HEK293 (cell line): Measurements from ENCODE around the gene FAM20B.

Experiments
- HOXA7 ChIP-seq: sonication (generic); formaldehyde crosslinking; IDR thresholded peaks from 2 replicates; pipeline ENCODE4 v1.8.1; 2022; ENCODE audit warnings: missing genetic modification reagents, borderline replicate concordance
- MEIS1 ChIP-seq: sonication (generic); formaldehyde crosslinking; IDR thresholded peaks from 2 replicates; pipeline ENCODE4 v1.8.1; 2022; ENCODE audit warnings: missing genetic modification reagents, mild to moderate bottlenecking, borderline replicate concordance
- MZF1 ChIP-seq: fragments of 450-650 bp; formaldehyde crosslinking; IDR thresholded peaks from 2 replicates; pipeline ENCODE4 v1.5.1; 2017; ENCODE audit warnings: missing biosample characterization, missing genetic modification characterization, borderline replicate concordance
- SCRT2 ChIP-seq: fragments of 450-650 bp; formaldehyde crosslinking; IDR thresholded peaks from 2 replicates; pipeline ENCODE4 v1.5.1; 2016; ENCODE audit warnings: missing biosample characterization, missing genetic modification characterization
- YY1 ChIP-seq: fragments of 450-650 bp; formaldehyde crosslinking; IDR thresholded peaks from 2 replicates; pipeline ENCODE4 v1.5.1; 2018; ENCODE audit warnings: missing biosample characterization, missing genetic modification characterization
- ZNF146 ChIP-seq: fragments of 450-650 bp; formaldehyde crosslinking; IDR thresholded peaks from 2 replicates; pipeline ENCODE4 v1.5.1; 2016; ENCODE audit warnings: missing biosample characterization, missing genetic modification characterization
- ZNF24 ChIP-seq: fragments of 450-650 bp; formaldehyde crosslinking; IDR thresholded peaks from 2 replicates; pipeline ENCODE4 v1.5.1; 2016; ENCODE audit warnings: missing biosample characterization, missing genetic modification characterization
- ZNF324 ChIP-seq: fragments of 450-650 bp; formaldehyde crosslinking; IDR thresholded peaks from 2 replicates; pipeline ENCODE4 v1.5.1; 2016; ENCODE audit warnings: missing biosample characterization, missing genetic modification characterization
- ZNF610 ChIP-seq: fragments of 450-650 bp; formaldehyde crosslinking; IDR thresholded peaks from 2 replicates; pipeline ENCODE4 v1.5.1; 2016; ENCODE audit warnings: missing biosample characterization, missing genetic modification characterization, borderline replicate concordance
- ZNF830 ChIP-seq: fragments of 450-650 bp; IDR thresholded peaks from 2 replicates; pipeline ENCODE4 v1.5.0; 2018; ENCODE audit warnings: missing biosample characterization, missing genetic modification characterization, low read depth, mild to moderate bottlenecking, moderate library complexity
- TF ChIP-seq, protein P1 (sequence below): fragments of 450-650 bp; formaldehyde crosslinking; IDR thresholded peaks from 2 replicates; pipeline ENCODE4 v1.5.1; 2016; ENCODE audit warnings: missing biosample characterization, missing genetic modification characterization
- TF ChIP-seq, protein P2 (sequence below): IDR thresholded peaks from 2 replicates; pipeline ENCODE4 v1.6.1; 2011; ENCODE audit warnings: mild to moderate bottlenecking, low read depth, low read length, borderline replicate concordance
- TF ChIP-seq, protein P3 (sequence below): fragments of 450-650 bp; formaldehyde crosslinking; IDR thresholded peaks from 2 replicates; pipeline ENCODE4 v1.5.1; 2016; ENCODE audit warnings: missing biosample characterization, missing genetic modification characterization

DNA sequence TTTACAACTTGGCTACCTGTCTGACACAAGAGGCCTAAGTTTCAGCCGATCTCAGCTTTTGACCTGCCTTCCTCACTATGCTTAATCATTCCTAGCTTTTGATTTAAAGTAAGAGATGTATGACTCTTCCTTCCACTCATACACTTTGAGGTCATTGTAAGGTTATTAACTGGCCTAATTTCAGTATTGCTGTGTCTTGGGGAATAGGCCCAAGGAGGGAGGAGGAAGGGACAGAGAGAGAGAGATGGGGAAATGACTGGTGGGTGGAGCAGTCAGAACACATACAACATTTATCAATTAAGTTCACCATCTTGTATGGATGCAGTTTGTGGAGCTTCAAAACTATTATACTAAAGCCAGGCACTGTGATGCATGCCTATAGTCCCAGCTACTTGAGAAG, 28.3 kb upstream of the FAM20B start:
- TF ChIP-seq SCRT2: no peak
- no peak for TF ChIP-seq ZNF24 (tag by site-specific recombination)
- no peak for TF ChIP-seq YY1 (tag by site-specific recombination)
- no peak for TF ChIP-seq ZNF324
- TF ChIP-seq ZNF610 (tag by site-specific recombination): no peak
- TF ChIP-seq, protein P1, sequence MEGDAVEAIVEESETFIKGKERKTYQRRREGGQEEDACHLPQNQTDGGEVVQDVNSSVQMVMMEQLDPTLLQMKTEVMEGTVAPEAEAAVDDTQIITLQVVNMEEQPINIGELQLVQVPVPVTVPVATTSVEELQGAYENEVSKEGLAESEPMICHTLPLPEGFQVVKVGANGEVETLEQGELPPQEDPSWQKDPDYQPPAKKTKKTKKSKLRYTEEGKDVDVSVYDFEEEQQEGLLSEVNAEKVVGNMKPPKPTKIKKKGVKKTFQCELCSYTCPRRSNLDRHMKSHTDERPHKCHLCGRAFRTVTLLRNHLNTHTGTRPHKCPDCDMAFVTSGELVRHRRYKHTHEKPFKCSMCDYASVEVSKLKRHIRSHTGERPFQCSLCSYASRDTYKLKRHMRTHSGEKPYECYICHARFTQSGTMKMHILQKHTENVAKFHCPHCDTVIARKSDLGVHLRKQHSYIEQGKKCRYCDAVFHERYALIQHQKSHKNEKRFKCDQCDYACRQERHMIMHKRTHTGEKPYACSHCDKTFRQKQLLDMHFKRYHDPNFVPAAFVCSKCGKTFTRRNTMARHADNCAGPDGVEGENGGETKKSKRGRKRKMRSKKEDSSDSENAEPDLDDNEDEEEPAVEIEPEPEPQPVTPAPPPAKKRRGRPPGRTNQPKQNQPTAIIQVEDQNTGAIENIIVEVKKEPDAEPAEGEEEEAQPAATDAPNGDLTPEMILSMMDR: no peak
- TF ChIP-seq, protein P2, sequence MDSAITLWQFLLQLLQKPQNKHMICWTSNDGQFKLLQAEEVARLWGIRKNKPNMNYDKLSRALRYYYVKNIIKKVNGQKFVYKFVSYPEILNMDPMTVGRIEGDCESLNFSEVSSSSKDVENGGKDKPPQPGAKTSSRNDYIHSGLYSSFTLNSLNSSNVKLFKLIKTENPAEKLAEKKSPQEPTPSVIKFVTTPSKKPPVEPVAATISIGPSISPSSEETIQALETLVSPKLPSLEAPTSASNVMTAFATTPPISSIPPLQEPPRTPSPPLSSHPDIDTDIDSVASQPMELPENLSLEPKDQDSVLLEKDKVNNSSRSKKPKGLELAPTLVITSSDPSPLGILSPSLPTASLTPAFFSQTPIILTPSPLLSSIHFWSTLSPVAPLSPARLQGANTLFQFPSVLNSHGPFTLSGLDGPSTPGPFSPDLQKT: no peak
- no peak for TF ChIP-seq HOXA7 (CRISPR knock-in tag)
- TF ChIP-seq MEIS1: no peak
- TF ChIP-seq ZNF830 (tag by site-specific recombination): no peak
- TF ChIP-seq MZF1: no peak
- TF ChIP-seq, protein P3, sequence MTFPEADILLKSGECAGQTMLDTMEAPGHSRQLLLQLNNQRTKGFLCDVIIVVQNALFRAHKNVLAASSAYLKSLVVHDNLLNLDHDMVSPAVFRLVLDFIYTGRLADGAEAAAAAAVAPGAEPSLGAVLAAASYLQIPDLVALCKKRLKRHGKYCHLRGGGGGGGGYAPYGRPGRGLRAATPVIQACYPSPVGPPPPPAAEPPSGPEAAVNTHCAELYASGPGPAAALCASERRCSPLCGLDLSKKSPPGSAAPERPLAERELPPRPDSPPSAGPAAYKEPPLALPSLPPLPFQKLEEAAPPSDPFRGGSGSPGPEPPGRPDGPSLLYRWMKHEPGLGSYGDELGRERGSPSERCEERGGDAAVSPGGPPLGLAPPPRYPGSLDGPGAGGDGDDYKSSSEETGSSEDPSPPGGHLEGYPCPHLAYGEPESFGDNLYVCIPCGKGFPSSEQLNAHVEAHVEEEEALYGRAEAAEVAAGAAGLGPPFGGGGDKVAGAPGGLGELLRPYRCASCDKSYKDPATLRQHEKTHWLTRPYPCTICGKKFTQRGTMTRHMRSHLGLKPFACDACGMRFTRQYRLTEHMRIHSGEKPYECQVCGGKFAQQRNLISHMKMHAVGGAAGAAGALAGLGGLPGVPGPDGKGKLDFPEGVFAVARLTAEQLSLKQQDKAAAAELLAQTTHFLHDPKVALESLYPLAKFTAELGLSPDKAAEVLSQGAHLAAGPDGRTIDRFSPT: no peak
- no peak for TF ChIP-seq ZNF146 (tag by site-specific recombination)
